Smooth muscle cell (in vitro differentiated cells): ENCODE data around the gene ABCB8. TPM values are rescaled to one million over a fixed set of nuclear protein-coding genes. Genes with fewer than 3 reads are reported as not detected.
A peak's percentile ranks its signal among the peaks of the same experiment; 100 is the strongest.

Experiments
- DNase-seq: peaks from one replicate; lab custom pipeline; 2025; ENCODE audit not compliant: unreplicated experiment; lab: John Stamatoyannopoulos, UW
- H2AFZ ChIP-seq: fragments of 200-600 bp; sonication (generic); 2 replicates; pipeline ENCODE4 v1.6.0; 2016; ENCODE audit warnings: antibody characterized with exemption, low read depth, mild to moderate bottlenecking
- H3F3A ChIP-seq: fragments of 200-600 bp; sonication (generic); 2 replicates; pipeline ENCODE4 v1.6.0; 2017; ENCODE audit warnings: antibody characterized with exemption, low read depth
- H3K27ac ChIP-seq: fragments of 200-600 bp; sonication (generic); 2 replicates; pipeline ENCODE4 v1.5.1; 2016; ENCODE audit warnings: low read depth, mild to moderate bottlenecking
- H3K27me3 ChIP-seq: fragments of 200-600 bp; sonication (generic); 2 replicates; pipeline ENCODE4 v1.6.1; 2016; ENCODE audit warnings: low read depth, mild to moderate bottlenecking
- H3K36me3 ChIP-seq: fragments of 200-600 bp; sonication (generic); 2 replicates; pipeline ENCODE4 v1.5.1; 2016; ENCODE audit warnings: low read depth
- H3K4me1 ChIP-seq: fragments of 200-600 bp; sonication (generic); 2 replicates; pipeline ENCODE4 v1.5.1; 2016; ENCODE audit warnings: low read depth
- H3K4me2 ChIP-seq: fragments of 200-600 bp; sonication (generic); 2 replicates; pipeline ENCODE4 v1.6.0; 2016; ENCODE audit warnings: mild to moderate bottlenecking
- H3K4me3 ChIP-seq: fragments of 200-600 bp; sonication (generic); 2 replicates; pipeline ENCODE4 v1.5.1; 2016; ENCODE audit warnings: mild to moderate bottlenecking
- H3K79me2 ChIP-seq: fragments of 200-600 bp; sonication (generic); 2 replicates; pipeline ENCODE4 v1.6.0; 2016; ENCODE audit warnings: low read depth, mild to moderate bottlenecking
- H3K9ac ChIP-seq: fragments of 200-600 bp; sonication (generic); 2 replicates; pipeline ENCODE4 v1.6.0; 2016; ENCODE audit warnings: low read depth
- H3K9me3 ChIP-seq: fragments of 200-600 bp; sonication (generic); replicated peaks from 2 replicates; pipeline ENCODE4 v1.5.1; 2016; ENCODE audit warnings: low read depth
- H4K20me1 ChIP-seq: fragments of 200-600 bp; sonication (generic); 2 replicates; pipeline ENCODE4 v1.6.0; 2016; ENCODE audit warnings: low read depth
- CTCF ChIP-seq: fragments of 200-600 bp; sonication (generic); IDR thresholded peaks from 2 replicates; pipeline ENCODE4 v1.5.1; 2017; ENCODE audit warnings: borderline replicate concordance, mild to moderate bottlenecking, antibody characterized with exemption; ENCODE audit not compliant: insufficient read depth, poor library complexity, severe bottlenecking
- WGBS: methylation state at CpG from one replicate; pipeline ENCODE4 v1.1.7; 2016; ENCODE audit warnings: low lambda C conversion rate; 5-methylcytosine and 5-hydroxymethylcytosine counted together
- polyA plus RNA-seq: library from polyadenylated mRNA; unstranded; fragments of >200 nt; fragmentation: Nextera tagmentation; extraction: Ambion mirVana; gene quantifications from 2 replicates; pipeline ENCODE4 v1.2.1, GENCODE V29; 2016
- total RNA-seq: library from RNA; depleted of rRNA; stranded (reverse); fragments of >200 nt; gene quantifications from 2 replicates; pipeline ENCODE4 v1.2.3, GENCODE V29; 2014

ABCB8 gene
- total and polyA plus RNA-seq, 2 experiments from 2014 or later: 23.4 to 24.2 TPM

DNA sequence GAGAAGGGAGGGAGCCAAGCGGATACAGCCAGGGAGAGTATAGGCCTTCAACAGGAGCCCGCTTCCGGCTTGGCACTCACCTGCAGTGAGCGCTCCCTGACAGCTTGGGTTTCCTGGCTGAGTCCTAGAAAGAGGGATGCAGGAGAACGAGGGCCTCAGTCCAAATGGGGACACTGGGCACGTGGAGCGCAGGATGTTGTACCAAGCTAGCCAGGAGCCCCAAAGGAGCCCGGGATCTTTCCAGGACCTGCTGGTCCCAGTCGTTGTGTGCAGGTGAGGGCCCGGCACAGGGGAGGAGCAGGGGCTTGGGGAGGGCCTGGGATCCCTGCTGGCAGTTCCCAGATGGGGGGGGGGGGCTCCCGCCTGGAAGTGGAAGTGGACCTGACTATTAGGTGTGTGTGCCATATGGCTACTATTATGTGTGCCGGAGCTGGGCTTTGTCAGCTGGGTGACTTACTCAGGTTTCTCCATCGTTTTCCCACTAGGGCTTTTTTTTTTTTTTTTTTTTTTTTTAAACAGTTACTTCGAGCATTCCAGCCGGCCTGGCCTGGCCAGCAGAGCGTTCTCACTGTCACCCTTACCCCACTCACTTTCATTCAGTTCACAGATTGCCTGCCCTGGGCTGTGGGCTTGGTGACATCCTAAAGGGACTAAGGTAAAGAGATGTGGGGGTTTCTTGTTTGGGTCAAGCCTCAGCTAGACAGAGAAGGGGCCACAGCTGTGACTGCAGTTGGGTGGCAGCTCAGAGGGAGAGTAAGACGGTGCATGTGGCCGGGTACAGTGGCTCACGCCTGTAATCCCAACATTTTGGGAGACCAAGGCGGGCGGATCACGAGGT, 61.9 kb downstream of the ABCB8 start:
- H3K36me3 ChIP-seq: no peaks in the 10 kb centered on the region
- peaks cover 21% of the 10 kb centered on the region for H3F3A ChIP-seq
- H3K27ac ChIP-seq: peak overlapping the region; percentile 93
- H3K4me2 ChIP-seq: peak overlapping the region; percentile 92
- H3K9ac ChIP-seq: peak overlapping the region; percentile 84
- peaks cover 81% of the 10 kb centered on the region for H3K79me2 ChIP-seq
- DNase-seq: no peak
- H3K4me1 ChIP-seq: peaks cover 28% of the 10 kb centered on the region
- WGBS: 84% methylated on average over 17 of the region's 22 CpGs
- no peak overlapping the region for H2AFZ ChIP-seq
- H3K9me3 ChIP-seq: no peaks in the 10 kb centered on the region
- H3K4me3 ChIP-seq: no peak overlapping the region
- no peaks in the 10 kb centered on the region for H3K27me3 ChIP-seq
- TF ChIP-seq CTCF: no peak
- H4K20me1 ChIP-seq: peaks cover 82% of the 10 kb centered on the region

DNA sequence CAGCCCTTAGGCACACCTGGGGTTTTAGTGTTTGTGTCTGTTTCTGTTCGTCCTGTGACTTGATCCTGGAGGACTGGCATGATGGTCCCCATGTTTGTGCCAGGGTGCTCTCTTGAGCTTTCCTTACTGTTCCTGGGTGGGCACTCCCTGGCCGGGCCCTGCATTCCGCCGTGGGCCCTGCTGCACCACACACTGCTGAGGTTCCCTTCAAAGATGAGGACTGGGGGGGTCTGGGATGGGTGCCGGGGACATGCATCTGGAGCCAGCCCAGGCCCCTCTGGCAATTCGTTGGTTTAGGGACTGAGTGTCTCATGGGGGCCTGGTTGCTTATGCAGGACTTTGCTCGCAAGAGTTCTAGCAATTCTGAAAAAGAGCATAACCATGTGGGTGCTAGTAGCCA, 62.8 kb downstream of the ABCB8 start:
- Histone ChIP-seq H3K4me2 (no peak overlapping the region), H3K9me3 (no peaks in the 10 kb centered on the region), H4K20me1 (peaks cover 91% of the 10 kb centered on the region), H3K27ac (no peak overlapping the region), H2AFZ (no peak overlapping the region), H3K36me3 (no peaks in the 10 kb centered on the region), H3K79me2 (peaks cover 89% of the 10 kb centered on the region), H3F3A (peaks cover 16% of the 10 kb centered on the region), H3K4me3 (no peak overlapping the region), H3K27me3 (no peaks in the 10 kb centered on the region), H3K9ac (no peak overlapping the region), H3K4me1 (peaks cover 24% of the 10 kb centered on the region)
- DNase-seq: no peak
- no peak for TF ChIP-seq CTCF
- WGBS: 92% methylated on average over 7 of the region's 7 CpGs

- Histone ChIP-seq H3K9ac (no peak overlapping the region), H3K4me2 (no peak overlapping the region), H3K9me3 (no peaks in the 10 kb centered on the region), H2AFZ (no peak overlapping the region), H3K27ac (no peak overlapping the region), H4K20me1 (peaks cover 95% of the 10 kb centered on the region), H3K4me3 (no peak overlapping the region), H3K27me3 (no peaks in the 10 kb centered on the region), H3K36me3 (no peaks in the 10 kb centered on the region), H3K4me1 (peaks cover 24% of the 10 kb centered on the region), H3F3A (peaks cover 16% of the 10 kb centered on the region), H3K79me2 (peaks cover 94% of the 10 kb centered on the region)
- TF ChIP-seq CTCF: peak; percentile 35
- WGBS: 75% methylated on average over 6 of the region's 6 CpGs
- no peak for DNase-seq
Observed at GRCh38 chr7:151091431-151091830, 63.2 kb downstream of the ABCB8 start.

- WGBS: 97% methylated on average over 14 of the region's 14 CpGs
- no peak for DNase-seq
- no peak overlapping the region for H3K4me2 ChIP-seq
- peaks cover 24% of the 10 kb centered on the region for H3K4me1 ChIP-seq
- no peaks in the 10 kb centered on the region for H3K9me3 ChIP-seq
- H3F3A ChIP-seq: peaks cover 16% of the 10 kb centered on the region
- H3K9ac ChIP-seq: no peak overlapping the region
- peaks cover 97% of the 10 kb centered on the region for H3K79me2 ChIP-seq
- H3K27ac ChIP-seq: no peak overlapping the region
- H3K36me3 ChIP-seq: no peaks in the 10 kb centered on the region
- no peak overlapping the region for H3K4me3 ChIP-seq
- no peak for TF ChIP-seq CTCF
- no peaks in the 10 kb centered on the region for H3K27me3 ChIP-seq
- no peak overlapping the region for H2AFZ ChIP-seq
- peaks cover 99% of the 10 kb centered on the region for H4K20me1 ChIP-seq
Observed at GRCh38 chr7:151091988-151092387, 63.7 kb downstream of the ABCB8 start.
